Esophagus (tissue), 2 donors: ENCODE results near the gene ESF1. TPM values are rescaled to one million over a fixed set of nuclear protein-coding genes. Genes with fewer than 3 reads are reported as not detected.

ENCODE experiments used
- H3K27ac ChIP-seq, 2 donors: one replicate each; pipeline ENCODE4 v1.5.1; 2013; ENCODE audit warnings: low read depth in 2 of 2, mild to moderate bottlenecking in 2 of 2, inconsistent platforms in 1 of 2, low read length in 1 of 2, moderate library complexity in 1 of 2
- H3K27me3 ChIP-seq, 2 donors: one replicate each; pipeline ENCODE4 v1.6.1; 2013; ENCODE audit warnings: low read length in 2 of 2, control low read depth in 1 of 2, mild to moderate bottlenecking in 1 of 2; ENCODE audit not compliant: insufficient read depth in 2 of 2, control insufficient read depth in 1 of 2
- H3K36me3 ChIP-seq, 2 donors: one replicate each; pipeline ENCODE4 v1.6.1; 2013; ENCODE audit warnings: low read length in 1 of 2; ENCODE audit not compliant: control insufficient read depth in 2 of 2, insufficient read depth in 2 of 2
- H3K4me1 ChIP-seq, 2 donors: one replicate each; pipeline ENCODE4 v1.6.1; 2013; ENCODE audit warnings: low read length in 1 of 2; ENCODE audit not compliant: control insufficient read depth in 2 of 2, insufficient read depth in 2 of 2
- H3K4me3 ChIP-seq, 2 donors: one replicate each; pipeline ENCODE4 v1.5.1; 2013; ENCODE audit warnings: low read length in 2 of 2, mild to moderate bottlenecking in 2 of 2, low read depth in 1 of 2, moderate library complexity in 1 of 2
- H3K9me3 ChIP-seq, 2 donors: one replicate each; pipeline ENCODE4 v1.6.1; 2013; ENCODE audit warnings: mild to moderate bottlenecking in 2 of 2, low read depth in 1 of 2, low read length in 1 of 2, moderate library complexity in 1 of 2; ENCODE audit not compliant: control insufficient read depth in 2 of 2, insufficient read depth in 1 of 2
- WGBS, 2 donors: extraction: QIAGEN DNeasy Blood & Tissue Kit; methylation state at CpG; one replicate each; pipeline ENCODE4 v1.1.7; 2013; 5-methylcytosine and 5-hydroxymethylcytosine counted together
- polyA plus RNA-seq, 2 donors: library from polyadenylated mRNA; stranded (reverse); fragments of 200-250 nt; gene quantifications; one replicate each; pipeline ENCODE4 v1.2.3, GENCODE V29; 2013
- donor health status: healthy with polysubstance abuse.
- donor health status: Bipolar disorder and iron deficiency.

ESF1 gene
- polyA plus RNA-seq, 2 donors: 6.4 to 8.8 TPM

GRCh38 chr20:13676682-13677081 lies 108.0 kb downstream of the ESF1 start:
- H3K4me1 ChIP-seq: no peaks in the 10 kb centered on the region
- no peaks in the 10 kb centered on the region for H3K27me3 ChIP-seq
- H3K27ac ChIP-seq: no peak overlapping the region
- H3K36me3 ChIP-seq: no peaks in the 10 kb centered on the region
- H3K9me3 ChIP-seq: no peaks in the 10 kb centered on the region
- 92 to 97% methylated on average over 3 of the region's 3 CpGs for WGBS, 2 donors
- H3K4me3 ChIP-seq: no peak overlapping the region

- WGBS, 2 donors: 62 to 71% methylated on average over 3 of the region's 3 CpGs
- Histone ChIP-seq H3K36me3 (no peaks in the 10 kb centered on the region), H3K9me3 (no peaks in the 10 kb centered on the region), H3K27ac (no peak overlapping the region), H3K27me3 (no peaks in the 10 kb centered on the region), H3K4me1 (no peaks in the 10 kb centered on the region), H3K4me3 (no peak overlapping the region)
Measured at GRCh38 chr20:13672690-13673089, 112.0 kb downstream of the ESF1 start.

- no peak overlapping the region for H3K27ac ChIP-seq
- H3K36me3 ChIP-seq: no peaks in the 10 kb centered on the region
- H3K27me3 ChIP-seq: no peaks in the 10 kb centered on the region
- no peaks in the 10 kb centered on the region for H3K4me1 ChIP-seq
- WGBS, 2 donors: 10 to 36% methylated on average over 1 of the region's 1 CpG
- H3K9me3 ChIP-seq: no peaks in the 10 kb centered on the region
- H3K4me3 ChIP-seq: no peak overlapping the region
Measured at GRCh38 chr20:13671916-13672378, 112.8 kb downstream of the ESF1 start.

GRCh38 chr20:13671512-13671911 lies 113.2 kb downstream of the ESF1 start:
- H3K27me3 ChIP-seq: no peaks in the 10 kb centered on the region
- no peaks in the 10 kb centered on the region for H3K9me3 ChIP-seq
- no peak overlapping the region for H3K27ac ChIP-seq
- no peaks in the 10 kb centered on the region for H3K36me3 ChIP-seq
- H3K4me1 ChIP-seq: no peaks in the 10 kb centered on the region
- 42 to 63% methylated on average over 2 of the region's 2 CpGs for WGBS, 2 donors
- H3K4me3 ChIP-seq: no peak overlapping the region

- H3K9me3 ChIP-seq: no peaks in the 10 kb centered on the region
- no peaks in the 10 kb centered on the region for H3K36me3 ChIP-seq
- no peaks in the 10 kb centered on the region for H3K4me1 ChIP-seq
- H3K4me3 ChIP-seq: no peak overlapping the region
- no peak overlapping the region for H3K27ac ChIP-seq
- no peaks in the 10 kb centered on the region for H3K27me3 ChIP-seq
Measured at GRCh38 chr20:13670160-13670559, 114.6 kb downstream of the ESF1 start.

GRCh38 chr20:13665709-13666395 lies 118.9 kb downstream of the ESF1 start:
- H3K4me3 ChIP-seq: no peak overlapping the region
- WGBS, 2 donors: 78 to 84% methylated on average over 7 of the region's 7 CpGs

More at GRCh38 chr20:13665709-13666395, 118.9 kb downstream of the ESF1 start:
- Histone ChIP-seq H3K4me1 (no peaks in the 10 kb centered on the region), H3K9me3 (no peaks in the 10 kb centered on the region), H3K27ac (no peak overlapping the region), H3K27me3 (no peaks in the 10 kb centered on the region), H3K36me3 (no peaks in the 10 kb centered on the region)

Other genes starting within 250 kb of the ESF1 start
- 1 to 10 TPM; 3.5 to 4.9 TPM for gene TASP1, start 146.0 kb downstream of the ESF1 start, polyA plus RNA-seq
- 10 to 100 TPM; 12.8 to 21.7 TPM for gene NDUFAF5, start 109 bp upstream of the ESF1 start, polyA plus RNA-seq
- not detected for gene SEL1L2, start 205.7 kb upstream of the ESF1 start, polyA plus RNA-seq
- gene MACROD2, start 210.6 kb upstream of the ESF1 start, polyA plus RNA-seq: 1 to 10 TPM in 1 of 2 donors, under 1 TPM in 1; 0.64 to 1.9 TPM